Prostate gland (tissue), 2 donors: ENCODE data around the gene DCTD. TPM values are rescaled to one million over a fixed set of nuclear protein-coding genes. Genes with fewer than 3 reads are reported as not detected.
A peak's percentile ranks its signal among the peaks of the same experiment; 100 is the strongest.

Source experiments
- DNase-seq: peaks from one replicate; pipeline ENCODE4 v3.0.0-alpha.2; 2019; ENCODE audit warnings: low spot score
- H3K27ac ChIP-seq, 2 donors: fragments of 200-600 bp; sonication (generic); 2 replicates each; pipeline ENCODE4 v1.5.1; 2017 to 2019
- H3K27me3 ChIP-seq: fragments of 200-600 bp; sonication (generic); replicated peaks from 2 replicates; pipeline ENCODE4 v1.5.1; 2019; ENCODE audit not compliant: insufficient read depth
- H3K36me3 ChIP-seq, 2 donors: fragments of 200-600 bp; sonication (generic); 1 replicate in 1 of 2; 2 replicates in 1 of 2; pipeline versions ENCODE4 v1.5.1 to v1.8.1; 2017 to 2019
- H3K4me1 ChIP-seq: fragments of 200-600 bp; sonication (generic); replicated peaks from 2 replicates; pipeline ENCODE4 v1.5.1; 2019
- H3K4me3 ChIP-seq, 2 donors: fragments of 200-600 bp; sonication (generic); 2 replicates each; pipeline ENCODE4 v1.5.1; 2017 to 2019
- H3K9me3 ChIP-seq: fragments of 200-600 bp; sonication (generic); 2 replicates; pipeline ENCODE4 v1.5.1; 2017
- POLR2A ChIP-seq: fragments of 450-650 bp; IDR thresholded peaks from one replicate; pipeline ENCODE4 v1.6.1; 2016; ENCODE audit warnings: antibody characterized with exemption, mild to moderate bottlenecking
- POLR2AphosphoS5 ChIP-seq: sonication (generic); formaldehyde crosslinking; IDR thresholded peaks from one replicate; pipeline ENCODE4 v1.6.1; 2017; ENCODE audit warnings: antibody characterized with exemption
- WGBS: methylation state at CpG from one replicate; pipeline ENCODE4 v1.1.5; 2018; 5-methylcytosine and 5-hydroxymethylcytosine counted together
- intact Hi-C: fragments of 100-400 bp; cut with DNase I; formaldehyde crosslinking; loops from one replicate; pipeline ENCODE4 v1.14.2; 2022
- total RNA-seq, 2 donors: library from RNA; depleted of rRNA; stranded (reverse); fragments of >200 nt; gene quantifications; one replicate each; pipeline ENCODE4 v1.1.0, GENCODE V29; 2016
- TF ChIP-seq, protein P1 (sequence below), 4 experiments: fragments of 200-600 bp in 2 of 4; fragments of 450-650 bp in 2 of 4; sonication (generic) in 2 of 4; IDR thresholded peaks; 1 replicate in 3 of 4; 2 replicates in 1 of 4; pipeline ENCODE4 v1.5.1; 2016 to 2019; ENCODE audit warnings: antibody characterized with exemption in 4 of 4, mild to moderate bottlenecking in 2 of 4, moderate library complexity in 2 of 4

Gene DCTD
- total RNA-seq, 2 donors from 2014 or later: 62.3 to 69.5 TPM

GRCh38 chr4:182944484-182945213, 27.5 kb upstream of the DCTD start:
- DNase-seq: no peak
- H3K27me3 ChIP-seq: no peaks in the 10 kb centered on the region
- WGBS: 68% methylated on average over 4 of the region's 4 CpGs
- no peaks in the 10 kb centered on the region for H3K36me3 ChIP-seq
- no peak overlapping the region for H3K27ac ChIP-seq
- intact Hi-C loops: no loop called here
- no peaks in the 10 kb centered on the region for H3K9me3 ChIP-seq
- H3K4me3 ChIP-seq: no peak overlapping the region
- TF ChIP-seq, protein P1, sequence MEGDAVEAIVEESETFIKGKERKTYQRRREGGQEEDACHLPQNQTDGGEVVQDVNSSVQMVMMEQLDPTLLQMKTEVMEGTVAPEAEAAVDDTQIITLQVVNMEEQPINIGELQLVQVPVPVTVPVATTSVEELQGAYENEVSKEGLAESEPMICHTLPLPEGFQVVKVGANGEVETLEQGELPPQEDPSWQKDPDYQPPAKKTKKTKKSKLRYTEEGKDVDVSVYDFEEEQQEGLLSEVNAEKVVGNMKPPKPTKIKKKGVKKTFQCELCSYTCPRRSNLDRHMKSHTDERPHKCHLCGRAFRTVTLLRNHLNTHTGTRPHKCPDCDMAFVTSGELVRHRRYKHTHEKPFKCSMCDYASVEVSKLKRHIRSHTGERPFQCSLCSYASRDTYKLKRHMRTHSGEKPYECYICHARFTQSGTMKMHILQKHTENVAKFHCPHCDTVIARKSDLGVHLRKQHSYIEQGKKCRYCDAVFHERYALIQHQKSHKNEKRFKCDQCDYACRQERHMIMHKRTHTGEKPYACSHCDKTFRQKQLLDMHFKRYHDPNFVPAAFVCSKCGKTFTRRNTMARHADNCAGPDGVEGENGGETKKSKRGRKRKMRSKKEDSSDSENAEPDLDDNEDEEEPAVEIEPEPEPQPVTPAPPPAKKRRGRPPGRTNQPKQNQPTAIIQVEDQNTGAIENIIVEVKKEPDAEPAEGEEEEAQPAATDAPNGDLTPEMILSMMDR (IDR thresholded peaks at IDR 0.05): no peak
- TF ChIP-seq POLR2A (no peak), POLR2AphosphoS5 (no peak)
- no peaks in the 10 kb centered on the region for H3K4me1 ChIP-seq

- Histone ChIP-seq H3K27ac (no peak overlapping the region), H3K9me3 (no peaks in the 10 kb centered on the region), H3K27me3 (no peaks in the 10 kb centered on the region), H3K4me3 (no peak overlapping the region), H3K36me3 (no peaks in the 10 kb centered on the region), H3K4me1 (no peaks in the 10 kb centered on the region)
- 82% methylated on average over 9 of the region's 9 CpGs for WGBS
- intact Hi-C loops: loop anchor here (5.0 to 10.0 kb wide), 3 partner anchors 133 to 465 kb away; no protein-coding TSS in a partner anchor
- DNase-seq: no peak
- TF ChIP-seq POLR2A (no peak), POLR2AphosphoS5 (no peak)
- TF ChIP-seq, protein P1 (IDR thresholded peaks at IDR 0.05): no peak
These were observed 22.5 kb upstream of the DCTD start for GRCh38 chr4:182939680-182940079.

- no peak overlapping the region for H3K4me3 ChIP-seq
- H3K4me1 ChIP-seq: no peaks in the 10 kb centered on the region
- WGBS: 25% methylated on average over 14 of the region's 14 CpGs
- no peaks in the 10 kb centered on the region for H3K36me3 ChIP-seq
- H3K27ac ChIP-seq: no peak overlapping the region
- no peaks in the 10 kb centered on the region for H3K27me3 ChIP-seq
- intact Hi-C loops: loop anchor here (5.0 to 10.0 kb wide), 3 partner anchors 134 to 467 kb away; no protein-coding TSS in a partner anchor
- no peak for TF ChIP-seq POLR2A
- TF ChIP-seq, protein P1 (IDR thresholded peaks at IDR 0.05): peak; percentile 30 to 79 (median 74)
- DNase-seq: peak; percentile 32
- H3K9me3 ChIP-seq: no peaks in the 10 kb centered on the region
These were observed 21.0 kb upstream of the DCTD start for GRCh38 chr4:182938205-182938645.

DNA sequence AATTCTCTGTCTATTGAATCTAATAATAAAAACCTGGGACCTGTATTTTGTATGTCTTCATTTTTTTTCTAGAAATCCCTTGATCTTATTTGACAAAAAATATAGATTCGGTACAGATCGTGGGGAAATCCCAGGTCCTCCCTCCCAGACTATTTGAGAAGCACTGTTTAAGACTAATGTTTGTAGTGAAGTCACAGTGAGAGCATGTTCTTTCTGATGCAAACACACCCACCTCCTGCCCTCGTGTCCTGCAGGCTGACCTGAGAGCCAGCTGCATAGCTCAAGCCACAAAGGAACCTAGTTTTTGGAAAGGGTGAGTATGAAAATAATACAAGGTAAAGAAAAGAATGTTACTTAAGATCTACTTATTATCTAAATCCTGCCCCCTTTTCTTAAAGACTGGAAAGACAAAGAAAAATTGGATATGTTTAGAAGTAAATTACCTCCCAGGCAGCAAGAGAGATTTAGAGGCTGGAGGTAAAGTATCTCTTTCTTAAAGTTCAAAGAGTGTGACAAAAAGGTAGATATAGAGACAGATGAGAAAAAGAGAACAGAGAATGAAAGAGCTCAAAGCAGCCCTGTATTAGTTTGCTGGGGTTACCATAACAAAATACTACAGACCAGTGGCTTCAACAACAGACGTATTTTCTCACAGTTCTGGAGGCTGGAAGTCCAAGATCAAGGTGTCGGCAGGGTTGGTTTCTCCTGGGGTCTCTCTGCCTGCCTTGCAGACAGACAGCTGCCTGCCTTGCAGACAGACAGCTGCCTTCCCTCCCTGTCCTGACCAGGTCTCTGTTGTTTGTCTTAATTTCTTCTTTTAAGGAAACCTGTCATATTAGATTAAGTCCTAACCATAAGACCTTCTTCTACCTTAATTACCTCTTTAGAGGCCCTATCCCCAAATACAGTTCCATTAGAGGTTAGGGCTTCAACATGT, 20.4 kb upstream of the DCTD start:
- Histone ChIP-seq H3K36me3 (no peaks in the 10 kb centered on the region), H3K27me3 (no peaks in the 10 kb centered on the region), H3K27ac (no peak overlapping the region), H3K4me3 (no peak overlapping the region), H3K4me1 (no peaks in the 10 kb centered on the region), H3K9me3 (no peaks in the 10 kb centered on the region)
- TF ChIP-seq POLR2A (no peak), POLR2AphosphoS5 (no peak)
- TF ChIP-seq, protein P1 (IDR thresholded peaks at IDR 0.05): no peak
- 66% methylated on average over 5 of the region's 5 CpGs for WGBS
- DNase-seq: no peak
- intact Hi-C loops: loop anchor here (5.0 to 10.0 kb wide), 3 partner anchors 135 to 467 kb away; no protein-coding TSS in a partner anchor
